Mesenchymal stem cell (in vitro differentiated cells and primary cell): ENCODE measurements around the gene CD81.

Experiments used
- DNase-seq: peaks from one replicate; pipeline ENCODE4 v3.0.0-alpha.2; 2013
- H2AFZ ChIP-seq: one replicate; pipeline ENCODE4 v1.6.1; 2013; ENCODE audit warnings: low read depth, mild to moderate bottlenecking, control low read depth, inconsistent platforms, low read length, moderate library complexity
- H2AK5ac ChIP-seq: 2 replicates; pipeline ENCODE4 v1.6.1; 2013; ENCODE audit warnings: low read length, moderate library complexity, mild to moderate bottlenecking, inconsistent platforms; ENCODE audit not compliant: severe bottlenecking
- H2BK120ac ChIP-seq: one replicate; pipeline ENCODE4 v1.6.1; 2013; ENCODE audit warnings: low read depth, mild to moderate bottlenecking, inconsistent platforms, low read length, moderate library complexity
- H2BK12ac ChIP-seq, 2 experiments: one replicate each; pipeline ENCODE4 v1.6.1; 2013; ENCODE audit warnings: inconsistent platforms in 2 of 2, low read length in 2 of 2, mild to moderate bottlenecking in 2 of 2, moderate library complexity in 2 of 2, control low read depth in 1 of 2
- H2BK15ac ChIP-seq: one replicate; pipeline ENCODE4 v1.6.1; 2013; ENCODE audit warnings: mild to moderate bottlenecking, low read depth, inconsistent platforms; ENCODE audit not compliant: poor library complexity, severe bottlenecking
- H2BK5ac ChIP-seq: 2 replicates; pipeline ENCODE4 v1.6.1; 2013; ENCODE audit warnings: low read depth, mild to moderate bottlenecking, low read length, control low read depth, inconsistent platforms; ENCODE audit not compliant: poor library complexity, severe bottlenecking
- H3K14ac ChIP-seq, 2 experiments: one replicate each; pipeline ENCODE4 v1.6.1; 2013; ENCODE audit warnings: inconsistent platforms in 2 of 2, low read length in 2 of 2, control low read depth in 1 of 2, mild to moderate bottlenecking in 1 of 2, moderate library complexity in 1 of 2
- H3K18ac ChIP-seq, 2 experiments: one replicate each; pipeline ENCODE4 v1.6.1; 2013; ENCODE audit warnings: inconsistent platforms in 2 of 2, low read length in 2 of 2, control low read depth in 1 of 2, low read depth in 1 of 2, mild to moderate bottlenecking in 1 of 2
- H3K23ac ChIP-seq, 2 experiments: one replicate each; pipeline ENCODE4 v1.6.1; 2013; ENCODE audit warnings: inconsistent platforms in 2 of 2, low read length in 2 of 2, mild to moderate bottlenecking in 2 of 2, moderate library complexity in 2 of 2, control low read depth in 1 of 2
- H3K27ac ChIP-seq: 2 replicates; pipeline ENCODE4 v1.5.1; 2013; ENCODE audit warnings: mild to moderate bottlenecking, moderate library complexity, low read length, control low read depth, inconsistent platforms; ENCODE audit not compliant: poor library complexity, severe bottlenecking
- H3K27me3 ChIP-seq, 2 experiments: 2 replicates each; pipeline versions ENCODE4 v1.6.1 to v1.7.0; 2013; ENCODE audit warnings: low read length in 2 of 2, mild to moderate bottlenecking in 2 of 2, moderate library complexity in 2 of 2, control low read depth in 1 of 2, inconsistent platforms in 1 of 2; ENCODE audit not compliant: control insufficient read depth in 1 of 2, insufficient read depth in 1 of 2
- H3K36me3 ChIP-seq, 2 experiments: 2 replicates each; pipeline versions ENCODE4 v1.6.1 to v1.7.0; 2013; ENCODE audit warnings: low read length in 2 of 2, control low read depth in 1 of 2, inconsistent platforms in 1 of 2, low read depth in 1 of 2, mild to moderate bottlenecking in 1 of 2; ENCODE audit not compliant: insufficient read depth in 2 of 2, control insufficient read depth in 1 of 2
- H3K4ac ChIP-seq, 2 experiments: one replicate each; pipeline ENCODE4 v1.6.1; 2013; ENCODE audit warnings: inconsistent platforms in 2 of 2, low read length in 2 of 2, mild to moderate bottlenecking in 2 of 2, moderate library complexity in 2 of 2, control low read depth in 1 of 2, low read depth in 1 of 2
- H3K4me1 ChIP-seq: 2 replicates; pipeline ENCODE4 v1.6.1; 2013; ENCODE audit warnings: low read depth, low read length, control low read depth; ENCODE audit not compliant: control insufficient read depth, insufficient read depth
- H3K4me2 ChIP-seq: 2 replicates; pipeline ENCODE4 v1.6.1; 2013; ENCODE audit warnings: low read length, mild to moderate bottlenecking, inconsistent platforms; ENCODE audit not compliant: poor library complexity, severe bottlenecking
- H3K4me3 ChIP-seq, 2 experiments: 2 replicates each; pipeline versions ENCODE4 v1.5.1 to v1.7.0; 2013; ENCODE audit warnings: low read length in 2 of 2, mild to moderate bottlenecking in 2 of 2, control low read depth in 1 of 2, low read depth in 1 of 2; ENCODE audit not compliant: insufficient read depth in 1 of 2
- H3K79me1 ChIP-seq: replicated peaks from 2 replicates; pipeline ENCODE4 v1.6.1; 2013; ENCODE audit warnings: mild to moderate bottlenecking, control low read depth, low read length, inconsistent platforms; ENCODE audit not compliant: poor library complexity, severe bottlenecking
- H3K9ac ChIP-seq: 2 replicates; pipeline ENCODE4 v1.7.0; 2013; ENCODE audit warnings: mild to moderate bottlenecking, low read length, moderate library complexity
- H3K9me3 ChIP-seq: 2 replicates; pipeline ENCODE4 v1.7.0; 2013; ENCODE audit warnings: mild to moderate bottlenecking, low read length; ENCODE audit not compliant: control insufficient read depth
- H4K8ac ChIP-seq: one replicate; pipeline ENCODE4 v1.6.1; 2013; ENCODE audit warnings: inconsistent platforms, mild to moderate bottlenecking, low read length, moderate library complexity
- H4K91ac ChIP-seq: one replicate; pipeline ENCODE4 v1.6.1; 2013; ENCODE audit warnings: mild to moderate bottlenecking, low read length, inconsistent platforms
- WGBS: methylation state at CpG from one replicate; pipeline ENCODE4 v1.1.7; 2013; ENCODE audit warnings: mixed read lengths; 5-methylcytosine and 5-hydroxymethylcytosine counted together

Gene CD81

GRCh38 chr11:2390091-2390724 is 13.1 kb downstream of the CD81 start:
- peak overlapping the region in 1 of 2 experiments; percentile 37 for H3K18ac ChIP-seq
- peak overlapping the region; percentile 52 for H3K9ac ChIP-seq
- no peak overlapping the region for H3K4ac ChIP-seq
- H3K4me1 ChIP-seq: peaks cover 61% of the 10 kb centered on the region
- peak overlapping the region in 1 of 2 experiments; percentile 2 for H3K14ac ChIP-seq
- WGBS: 95% methylated on average over 23 of the region's 23 CpGs
- H2BK15ac ChIP-seq: peak overlapping the region; percentile 2
- H2AK5ac ChIP-seq: peak overlapping the region; percentile 92
- H3K23ac ChIP-seq: no peak overlapping the region
- no peak overlapping the region for H3K4me3 ChIP-seq
- H3K4me2 ChIP-seq: no peak overlapping the region
- H3K9me3 ChIP-seq: no peaks in the 10 kb centered on the region
- H4K91ac ChIP-seq: peak overlapping the region; percentile 43
- peaks cover 53 to 68% of the 10 kb centered on the region in 2 experiments for H3K36me3 ChIP-seq
- peak overlapping the region; percentile 2 for H4K8ac ChIP-seq
- H2BK12ac ChIP-seq: peak overlapping the region in 1 of 2 experiments; percentile 51
- peak overlapping the region; percentile 69 for H3K27ac ChIP-seq
- no peak for DNase-seq
- H2BK120ac ChIP-seq: no peak overlapping the region
- no peaks in the 10 kb centered on the region for H3K27me3 ChIP-seq
- peaks cover 31% of the 10 kb centered on the region for H3K79me1 ChIP-seq
- no peak overlapping the region for H2AFZ ChIP-seq
- H2BK5ac ChIP-seq: no peak overlapping the region

- Histone ChIP-seq H2AK5ac (peak overlapping the region; percentile 92), H3K4me2 (no peak overlapping the region), H3K79me1 (peaks cover 36% of the 10 kb centered on the region), H3K27me3 (no peaks in the 10 kb centered on the region), H2BK5ac (no peak overlapping the region), H2AFZ (no peak overlapping the region), H2BK15ac (no peak overlapping the region), H4K91ac (peak overlapping the region; percentile 43), H3K14ac (peak overlapping the region in 1 of 2 experiments; percentile 2), H3K9me3 (no peaks in the 10 kb centered on the region), H3K18ac (peak overlapping the region in 1 of 2 experiments; percentile 37), H3K27ac (peak overlapping the region; percentile 71), H2BK12ac (peak overlapping the region in 1 of 2 experiments; percentile 51), H3K4me3 (no peak overlapping the region), H3K4ac (no peak overlapping the region), H3K4me1 (peaks cover 57% of the 10 kb centered on the region), H3K9ac (peak overlapping the region; percentile 52), H4K8ac (no peak overlapping the region), H2BK120ac (no peak overlapping the region), H3K36me3 (peaks cover 54 to 68% of the 10 kb centered on the region in 2 experiments), H3K23ac (no peak overlapping the region)
- 36% methylated on average over 8 of the region's 8 CpGs for WGBS
- DNase-seq: peak; percentile 52
These were observed 13.6 kb downstream of the CD81 start for GRCh38 chr11:2390725-2391151.

- H2BK120ac ChIP-seq: no peak overlapping the region
- no peak overlapping the region for H2BK15ac ChIP-seq
- peak overlapping the region; percentile 33 for H2BK5ac ChIP-seq
- no peak overlapping the region for H3K4me3 ChIP-seq
- H3K14ac ChIP-seq: no peak overlapping the region
- H2BK12ac ChIP-seq: no peak overlapping the region
- no peak for DNase-seq
- H4K91ac ChIP-seq: peak overlapping the region; percentile 21
- H3K4ac ChIP-seq: no peak overlapping the region
- WGBS: 96% methylated on average over 20 of the region's 20 CpGs
- no peak overlapping the region for H4K8ac ChIP-seq
- H3K9me3 ChIP-seq: no peaks in the 10 kb centered on the region
- H3K18ac ChIP-seq: no peak overlapping the region
- H2AK5ac ChIP-seq: peak overlapping the region; percentile 42
- H3K36me3 ChIP-seq: peaks cover 56 to 68% of the 10 kb centered on the region in 2 experiments
- peaks cover 52% of the 10 kb centered on the region for H3K4me1 ChIP-seq
- no peak overlapping the region for H3K9ac ChIP-seq
- H3K23ac ChIP-seq: no peak overlapping the region
- H2AFZ ChIP-seq: no peak overlapping the region
- no peak overlapping the region for H3K4me2 ChIP-seq
- peaks cover 42% of the 10 kb centered on the region for H3K79me1 ChIP-seq
- H3K27me3 ChIP-seq: no peaks in the 10 kb centered on the region
- peak overlapping the region; percentile 71 for H3K27ac ChIP-seq
These were observed 14.3 kb downstream of the CD81 start for GRCh38 chr11:2391181-2391975.

- H3K18ac ChIP-seq: no peak overlapping the region
- DNase-seq: no peak
- H3K23ac ChIP-seq: no peak overlapping the region
- H2BK120ac ChIP-seq: no peak overlapping the region
- H3K14ac ChIP-seq: no peak overlapping the region
- H3K27ac ChIP-seq: no peak overlapping the region
- H3K9ac ChIP-seq: no peak overlapping the region
- H3K36me3 ChIP-seq: peaks cover 63 to 76% of the 10 kb centered on the region in 2 experiments
- H2AFZ ChIP-seq: no peak overlapping the region
- H2AK5ac ChIP-seq: no peak overlapping the region
- H2BK5ac ChIP-seq: no peak overlapping the region
- no peak overlapping the region for H3K4me2 ChIP-seq
- 97% methylated on average over 26 of the region's 26 CpGs for WGBS
- H2BK15ac ChIP-seq: no peak overlapping the region
- H2BK12ac ChIP-seq: no peak overlapping the region
- no peaks in the 10 kb centered on the region for H3K27me3 ChIP-seq
- no peaks in the 10 kb centered on the region for H3K9me3 ChIP-seq
- H4K8ac ChIP-seq: no peak overlapping the region
- H4K91ac ChIP-seq: no peak overlapping the region
- H3K4ac ChIP-seq: no peak overlapping the region
- no peak overlapping the region for H3K4me3 ChIP-seq
- H3K4me1 ChIP-seq: peaks cover 43% of the 10 kb centered on the region
- H3K79me1 ChIP-seq: peaks cover 47% of the 10 kb centered on the region
These were observed 15.3 kb downstream of the CD81 start for GRCh38 chr11:2392241-2392959.
